ENCODE data around the gene DHCR24.
"Not testable (repeated sequence)": the region's sequence is repeated elsewhere in the genome, so short reads cannot be mapped to it uniquely, and the experiment has no call there.

Gene DHCR24

GRCh38 chr1:54886724-54887664 is at the start of gene DHCR24:
Gene DHCR24, minus strand, starts transcription at chr1:54887195. Its CDS starts 76 bp downstream, at chr1:54887119.
- peak; percentile 90 for DNase-seq (ENCODE audit: low spot score)

- no peak for DNase-seq (ENCODE audit: low spot score)
Measured at GRCh38 chr1:54936791-54937190, 49.8 kb upstream of the DHCR24 start.

GRCh38 chr1:54934869-54935268 is 47.9 kb upstream of the DHCR24 start:
- no peak for DNase-seq (ENCODE audit: low spot score)

GRCh38 chr1:54934081-54934480 is 47.1 kb upstream of the DHCR24 start:
- not testable (repeated sequence) for DNase-seq (ENCODE audit: low spot score)

- no peak for DNase-seq (ENCODE audit: low spot score)
Measured at GRCh38 chr1:54931275-54931840, 44.4 kb upstream of the DHCR24 start.

- DNase-seq (ENCODE audit: low spot score): no peak
Measured at GRCh38 chr1:54929700-54930099, 42.7 kb upstream of the DHCR24 start.

GRCh38 chr1:54928327-54928726 is 41.3 kb upstream of the DHCR24 start:
- DNase-seq (ENCODE audit: low spot score): no peak

GRCh38 chr1:54927472-54928240 is 40.7 kb upstream of the DHCR24 start:
- peak; percentile 5 for DNase-seq (ENCODE audit: low spot score)

GRCh38 chr1:54926970-54927369 is 40.0 kb upstream of the DHCR24 start:
- no peak for DNase-seq (ENCODE audit: low spot score)

- no peak for DNase-seq (ENCODE audit: low spot score)
Measured at GRCh38 chr1:54922921-54923421, 36.0 kb upstream of the DHCR24 start.

- DNase-seq (ENCODE audit: low spot score): no peak
Measured at GRCh38 chr1:54922040-54922761, 35.2 kb upstream of the DHCR24 start.

GRCh38 chr1:54919367-54920359 is 32.7 kb upstream of the DHCR24 start:
- DNase-seq (ENCODE audit: low spot score): no peak

- DNase-seq (ENCODE audit: low spot score): not testable (repeated sequence)
Measured at GRCh38 chr1:54911076-54911475, 24.1 kb upstream of the DHCR24 start.

GRCh38 chr1:54906586-54906985 is 19.6 kb upstream of the DHCR24 start:
- no peak for DNase-seq (ENCODE audit: low spot score)

GRCh38 chr1:54904476-54905048 is 17.6 kb upstream of the DHCR24 start:
- DNase-seq (ENCODE audit: low spot score): no peak

GRCh38 chr1:54894271-54894670 is 7.3 kb upstream of the DHCR24 start:
- DNase-seq (ENCODE audit: low spot score): no peak

GRCh38 chr1:54892586-54892985 is 5.6 kb upstream of the DHCR24 start:
- DNase-seq (ENCODE audit: low spot score): no peak

GRCh38 chr1:54889132-54889725 is 2.2 kb upstream of the DHCR24 start:
- no peak for DNase-seq (ENCODE audit: low spot score)

GRCh38 chr1:54888080-54888733 is 1.2 kb upstream of the DHCR24 start:
- no peak for DNase-seq (ENCODE audit: low spot score)
